Stimulated activated CD4-positive, alpha-beta T cell treated with anti-CD3 and anti-CD28 coated beads, Interleukin-2, amount 100 ng/mL, for 24 hours (primary cell): ENCODE results near the gene FAM8A1.

ENCODE experiments used
- DNase-seq, 2 donors: peaks; one replicate each; pipeline ENCODE4 v3.0.0-alpha.2; 2020

The FAM8A1 gene

DNA sequence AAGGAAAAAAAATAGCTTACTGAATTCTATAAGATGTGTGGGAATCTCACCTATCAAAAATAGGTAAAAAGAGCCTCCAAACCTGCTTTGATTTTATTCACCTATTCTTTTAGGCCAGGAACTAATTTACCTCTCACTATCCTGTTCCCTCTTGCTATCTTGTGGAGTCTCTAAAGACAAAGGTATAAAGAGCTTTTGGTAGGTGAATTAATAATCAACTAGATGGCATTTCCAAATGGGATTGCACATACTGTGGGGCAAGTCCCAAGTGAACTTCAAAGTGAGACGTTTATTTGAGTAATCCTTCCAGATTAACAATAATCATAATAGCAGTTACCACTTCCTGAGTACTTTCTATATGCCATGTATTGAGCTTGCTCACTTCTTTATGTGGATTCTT, 2.8 kb downstream of the FAM8A1 start:
- no peak for DNase-seq

- no peak for DNase-seq
These were observed 6.5 kb downstream of the FAM8A1 start for GRCh38 chr6:17606606-17607005.

GRCh38 chr6:17610835-17611234, 10.7 kb downstream of the FAM8A1 start:
- no peak for DNase-seq

GRCh38 chr6:17612048-17612447, 11.9 kb downstream of the FAM8A1 start:
- DNase-seq = no peak

- DNase-seq = no peak
These were observed 15.7 kb downstream of the FAM8A1 start for GRCh38 chr6:17615794-17616193.

DNA sequence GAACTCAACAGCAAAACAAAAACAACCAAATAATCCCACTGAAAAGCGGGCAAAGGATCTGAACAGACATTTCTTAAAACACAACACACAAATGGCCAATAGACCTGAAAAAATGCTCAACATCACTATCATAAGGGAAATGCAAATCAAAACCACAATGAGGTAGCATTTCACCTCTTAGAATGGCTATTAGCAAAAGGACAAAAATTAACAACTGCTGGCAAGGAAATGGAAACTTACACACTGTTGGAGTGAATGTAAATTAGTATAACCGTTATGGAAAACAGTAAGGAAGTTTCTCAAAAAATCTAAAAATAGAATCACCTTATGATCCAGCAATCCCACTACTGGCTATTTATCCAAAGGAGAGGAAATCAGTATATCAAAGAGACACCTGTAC, 20.9 kb downstream of the FAM8A1 start:
- no peak for DNase-seq

DNA sequence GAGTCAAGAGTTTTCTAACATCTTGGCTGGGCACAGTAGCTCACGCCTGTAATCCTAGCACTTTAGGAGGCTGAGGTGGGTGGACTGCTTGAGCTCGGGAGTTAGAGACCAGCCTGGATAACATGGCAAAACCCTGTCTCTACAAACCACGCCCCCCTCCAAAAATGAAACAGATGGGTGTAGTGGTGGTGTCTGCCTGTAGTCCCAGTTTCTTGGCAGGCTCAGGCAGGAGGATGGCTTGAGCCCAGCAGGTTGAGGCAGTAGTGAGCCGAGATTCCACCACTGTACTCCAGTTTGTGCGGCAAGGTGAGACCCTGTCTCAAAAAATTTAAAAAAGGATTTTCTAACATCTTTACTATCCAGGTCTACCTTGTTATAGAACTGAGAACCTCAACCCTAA, 22.0 kb downstream of the FAM8A1 start:
- DNase-seq = no peak

- DNase-seq = no peak
These were observed 24.3 kb downstream of the FAM8A1 start for GRCh38 chr6:17624396-17624795.

- no peak for DNase-seq
These were observed 28.8 kb downstream of the FAM8A1 start for GRCh38 chr6:17628873-17629272.

DNA sequence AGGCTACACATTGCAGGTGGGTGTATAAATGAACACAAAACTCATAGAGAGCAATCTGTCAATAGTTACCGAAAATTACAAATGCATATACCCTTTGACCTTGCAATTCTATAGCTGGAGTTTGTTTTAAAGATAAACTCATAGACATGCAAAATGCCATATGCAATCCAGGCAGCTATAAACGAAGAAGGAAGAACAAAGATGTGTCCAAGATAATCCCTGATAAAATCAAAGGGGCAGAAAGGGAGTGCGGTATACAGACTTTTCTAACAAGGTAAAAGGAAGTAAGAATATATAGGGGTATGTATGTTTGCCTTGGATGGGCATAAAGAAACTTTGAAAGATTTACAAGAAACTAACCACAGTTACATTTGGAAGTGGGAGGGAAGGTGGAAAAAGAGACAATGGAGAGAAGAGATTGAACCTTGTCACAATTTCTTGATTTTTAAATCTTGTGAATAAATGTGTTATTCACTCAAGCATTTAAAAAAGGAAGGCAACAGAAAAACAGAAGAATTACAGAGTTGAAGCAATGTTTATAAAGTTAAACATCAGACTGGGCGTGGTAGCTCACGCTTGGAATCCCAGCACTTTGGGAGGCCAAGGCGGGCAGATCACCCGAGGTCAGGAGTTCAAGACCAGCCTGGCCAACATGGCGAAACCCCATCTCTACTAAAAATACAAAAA, 29.9 kb downstream of the FAM8A1 start:
- no peak for DNase-seq

GRCh38 chr6:17630511-17631073, 30.5 kb downstream of the FAM8A1 start:
- DNase-seq = no peak

DNA sequence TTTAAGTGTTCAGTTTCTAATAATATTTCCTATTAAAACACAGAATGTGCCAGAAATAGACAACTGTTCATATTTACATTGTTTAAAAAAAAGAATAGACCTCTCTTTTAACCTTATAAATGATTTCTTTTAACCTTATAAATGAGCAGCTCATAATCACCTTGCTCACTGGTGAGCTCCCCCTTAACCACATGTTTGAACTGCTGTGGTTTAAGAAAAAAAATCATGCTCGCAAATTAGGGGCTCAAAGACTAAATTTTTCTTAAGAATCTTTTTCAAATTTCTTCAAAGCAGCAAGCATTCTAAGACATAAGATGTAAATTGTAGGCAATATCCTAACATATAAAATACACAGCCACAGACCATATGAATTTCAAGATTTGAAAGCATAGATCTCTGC, 32.8 kb downstream of the FAM8A1 start:
- no peak for DNase-seq

DNA sequence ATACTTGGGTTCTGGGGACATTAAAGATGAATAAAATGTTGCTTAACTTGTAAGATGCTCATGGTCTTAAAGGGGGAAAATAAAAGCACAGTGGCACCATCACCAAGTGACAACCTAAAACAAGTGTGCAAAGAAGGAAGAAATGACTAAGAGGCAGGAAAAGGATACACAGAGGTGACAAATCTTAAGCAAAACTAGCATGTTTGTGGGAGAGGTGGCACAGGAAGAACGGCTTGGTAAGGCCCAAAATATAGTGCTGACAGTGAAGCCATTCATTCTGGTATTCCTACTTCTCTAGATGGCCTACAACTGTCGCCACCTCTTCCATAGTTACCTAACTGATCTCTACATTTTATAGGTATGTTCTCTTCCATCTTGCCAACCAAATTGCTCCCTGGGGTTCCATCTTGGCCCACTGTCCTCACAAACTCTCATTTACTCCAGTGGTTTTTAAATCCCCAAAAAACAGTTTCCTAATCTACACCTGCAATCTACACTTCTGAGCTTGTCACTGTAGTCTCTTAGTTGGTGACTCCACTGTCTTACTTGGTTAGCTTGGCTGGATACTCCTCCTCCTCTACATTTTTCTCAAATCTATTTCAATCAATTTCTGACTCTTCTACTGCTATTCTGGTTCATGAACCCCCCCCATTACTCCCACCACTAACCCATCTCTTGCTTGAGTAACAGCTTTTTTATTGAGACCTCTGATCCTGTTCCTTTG, 33.5 kb downstream of the FAM8A1 start:
- DNase-seq = no peak

DNA sequence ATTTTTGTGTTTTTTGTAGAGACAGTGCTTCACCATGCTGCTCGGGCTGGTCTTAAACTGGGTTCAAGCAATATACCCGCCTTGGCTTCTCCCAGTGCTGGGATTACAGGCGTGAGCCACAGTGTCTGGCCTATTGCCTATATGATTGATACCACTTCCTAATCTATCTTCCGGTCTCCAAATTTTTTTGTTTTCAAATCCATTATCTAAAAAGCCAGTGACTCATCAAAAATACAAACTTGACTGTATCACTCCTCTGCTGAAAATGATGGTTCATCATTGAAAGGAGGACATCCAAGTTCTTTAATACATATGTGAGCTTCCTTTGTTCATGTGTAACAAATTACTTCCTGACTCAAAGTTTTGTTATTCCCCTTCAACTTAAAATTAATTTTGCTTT, 35.5 kb downstream of the FAM8A1 start:
- DNase-seq = no peak

GRCh38 chr6:17638212-17638715, 38.2 kb downstream of the FAM8A1 start:
- no peak for DNase-seq

DNA sequence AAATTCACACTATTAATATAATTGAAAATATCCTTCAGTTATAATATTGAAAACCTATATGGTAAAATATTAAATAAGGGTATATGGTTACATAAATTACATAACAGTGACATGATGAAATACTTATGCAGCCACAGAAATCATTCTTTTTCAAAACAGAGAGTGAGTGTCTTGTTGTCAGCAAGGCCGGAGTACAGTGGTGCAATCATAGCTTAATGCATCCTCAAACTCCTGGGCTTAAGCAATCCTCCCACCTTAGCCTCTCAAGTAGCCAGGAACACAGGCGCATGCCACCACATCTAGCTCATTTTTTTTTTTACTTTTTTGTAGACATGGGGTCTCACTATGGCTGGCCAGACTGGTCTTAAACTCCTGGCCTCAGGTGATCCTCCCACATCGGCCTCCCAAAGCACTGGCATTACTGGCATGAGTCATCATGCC, 40.4 kb downstream of the FAM8A1 start:
- no peak for DNase-seq

DNA sequence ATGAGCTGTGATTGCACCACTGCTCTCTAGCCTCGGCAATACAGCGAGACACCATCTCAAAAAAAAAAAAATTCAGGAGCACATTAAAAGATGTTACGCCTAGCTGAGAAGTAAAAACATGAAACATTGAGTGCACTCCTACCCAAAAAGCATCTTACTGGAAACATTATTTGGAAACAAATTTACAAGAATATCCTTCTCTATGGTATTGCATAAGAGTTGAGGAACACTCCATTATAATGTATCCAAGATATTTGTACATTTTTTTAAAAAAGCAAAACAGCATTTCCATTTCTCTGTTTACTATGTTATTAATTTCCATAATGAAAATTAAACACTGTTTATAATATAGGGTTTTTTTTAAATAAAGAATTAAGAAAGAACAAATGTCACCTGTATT, 48.6 kb downstream of the FAM8A1 start:
- DNase-seq = no peak

- DNase-seq = no peak
These were observed 50.7 kb downstream of the FAM8A1 start for GRCh38 chr6:17650656-17651309.

DNA sequence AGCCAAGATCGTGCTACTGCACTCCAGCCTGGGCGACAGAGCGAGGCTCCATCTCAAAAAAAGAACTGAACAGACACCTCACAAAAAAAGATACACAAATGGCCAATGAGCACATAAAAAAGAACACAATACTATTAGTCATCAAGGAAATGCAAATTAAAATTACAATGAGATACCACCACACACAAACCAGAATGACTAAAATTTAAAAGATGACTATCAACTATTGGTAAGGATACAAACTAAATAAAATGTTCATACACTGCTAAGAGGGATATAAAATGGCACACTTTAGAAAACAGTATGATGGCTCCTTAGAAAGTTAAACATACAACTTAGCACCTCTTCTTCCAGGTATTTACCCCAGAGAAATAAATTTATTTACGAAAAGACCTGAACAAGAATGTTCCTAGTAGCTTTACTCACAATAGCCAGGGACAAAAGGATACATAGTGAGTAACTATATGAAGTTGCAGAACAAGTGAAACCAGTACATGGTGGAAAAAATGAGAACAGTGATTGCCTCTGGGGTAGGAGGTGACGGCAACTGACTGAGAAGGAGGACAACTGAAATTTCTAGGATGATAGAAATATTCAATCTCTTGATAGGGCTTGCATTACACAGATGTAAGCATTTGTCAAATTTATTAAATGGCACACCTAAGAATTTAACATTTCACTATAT, 53.2 kb downstream of the FAM8A1 start:
- no peak for DNase-seq

DNA sequence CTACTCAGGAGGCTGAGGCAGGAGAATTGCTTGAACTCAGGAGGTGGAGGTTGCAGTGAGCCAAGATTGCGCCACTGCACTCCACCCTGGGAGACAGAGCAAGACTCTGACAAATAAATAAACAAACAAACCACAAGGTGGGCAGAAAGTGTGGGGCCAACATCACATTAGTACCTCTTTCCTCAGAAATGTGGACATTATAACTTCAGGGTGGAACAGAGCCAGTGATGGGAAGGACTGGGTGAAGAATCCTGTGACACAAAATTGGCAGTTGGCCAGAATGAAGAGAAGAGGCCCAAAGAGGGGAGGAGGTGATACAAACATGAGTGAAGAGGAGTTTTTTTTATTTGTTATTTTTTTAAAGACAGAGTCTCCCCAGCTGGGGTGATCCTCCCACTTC, 56.0 kb downstream of the FAM8A1 start:
- no peak for DNase-seq

- DNase-seq = no peak
These were observed 56.5 kb downstream of the FAM8A1 start for GRCh38 chr6:17656644-17657043.
